Osteocyte (in vitro differentiated cells): ENCODE measurements around the gene SOX14. TPM values are rescaled to one million over a fixed set of nuclear protein-coding genes. Genes with fewer than 3 reads are reported as not detected.

Source experiments
- DNase-seq: peaks from one replicate; pipeline ENCODE4 v3.0.0; 2021; ENCODE audit warnings: mixed read lengths; ENCODE audit not compliant: unreplicated experiment; ENCODE audit errors: extremely low spot score
- H3K27ac Mint-ChIP-seq: one replicate; pipeline ENCODE4 v1.8.0; 2021; ENCODE audit warnings: mild to moderate bottlenecking, mixed read lengths; ENCODE audit not compliant: unreplicated experiment
- H3K27me3 Mint-ChIP-seq: one replicate; pipeline ENCODE4 v1.8.0; 2021; ENCODE audit warnings: mixed read lengths; ENCODE audit not compliant: unreplicated experiment
- H3K36me3 Mint-ChIP-seq: one replicate; pipeline ENCODE4 v1.8.0; 2021; ENCODE audit warnings: mixed read lengths; ENCODE audit not compliant: unreplicated experiment
- H3K4me1 Mint-ChIP-seq: one replicate; pipeline ENCODE4 v1.8.0; 2021; ENCODE audit warnings: mixed read lengths; ENCODE audit not compliant: unreplicated experiment
- H3K4me3 Mint-ChIP-seq: one replicate; pipeline ENCODE4 v1.8.0; 2021; ENCODE audit warnings: mild to moderate bottlenecking, moderate library complexity, mixed read lengths; ENCODE audit not compliant: unreplicated experiment
- H3K9me3 Mint-ChIP-seq: one replicate; pipeline ENCODE4 v1.8.0; 2021; ENCODE audit warnings: mixed read lengths; ENCODE audit not compliant: unreplicated experiment
- long read RNA-seq: library from polyadenylated mRNA; unstranded; transcript quantifications from one replicate; pipeline ENCODE4 v2.0.0, GENCODE V29; 2021
- total RNA-seq: library from RNA; stranded (reverse); gene quantifications from 2 replicates; pipeline ENCODE4 v1.2.1, GENCODE V29; 2021
- TF ChIP-seq, protein P1 (sequence below): fragments of 200-600 bp; sonication (generic); IDR thresholded peaks from 2 replicates; pipeline ENCODE4 v1.5.0; 2021; ENCODE audit warnings: antibody characterized with exemption, mild to moderate bottlenecking, moderate library complexity

SOX14 gene
- not detected in 2 replicates for total RNA-seq
- long read RNA-seq = 0 reads

DNA sequence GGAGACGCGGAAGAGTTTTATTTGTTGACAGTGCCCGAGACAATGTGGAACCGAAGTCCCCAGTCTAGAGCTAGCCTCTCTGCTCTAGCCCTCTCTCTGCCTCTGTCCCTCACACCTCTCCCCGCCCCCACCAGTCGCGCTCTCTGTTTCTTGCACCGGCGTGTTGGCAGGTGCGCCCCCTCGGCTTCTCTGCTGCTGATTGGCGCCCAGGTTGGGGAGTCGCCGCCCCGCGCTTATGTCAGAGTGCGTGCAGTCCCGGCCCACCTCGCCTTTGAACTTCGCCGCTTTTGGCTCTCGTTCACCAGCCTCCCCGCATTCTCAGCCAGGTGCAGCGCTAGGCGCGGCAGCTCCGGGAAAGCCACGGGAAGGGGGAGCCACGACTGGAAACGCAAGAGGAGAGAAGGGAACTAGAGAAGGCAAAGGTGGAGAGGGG, at the start of gene SOX14:
Gene SOX14, plus strand, starts transcription at position 315 of the 433 bp plus-strand sequence. CDS start 470 bp downstream, outside the sequence.
- H3K36me3 Mint-ChIP-seq = no peaks in the 10 kb centered on the region
- TF ChIP-seq, protein P1, sequence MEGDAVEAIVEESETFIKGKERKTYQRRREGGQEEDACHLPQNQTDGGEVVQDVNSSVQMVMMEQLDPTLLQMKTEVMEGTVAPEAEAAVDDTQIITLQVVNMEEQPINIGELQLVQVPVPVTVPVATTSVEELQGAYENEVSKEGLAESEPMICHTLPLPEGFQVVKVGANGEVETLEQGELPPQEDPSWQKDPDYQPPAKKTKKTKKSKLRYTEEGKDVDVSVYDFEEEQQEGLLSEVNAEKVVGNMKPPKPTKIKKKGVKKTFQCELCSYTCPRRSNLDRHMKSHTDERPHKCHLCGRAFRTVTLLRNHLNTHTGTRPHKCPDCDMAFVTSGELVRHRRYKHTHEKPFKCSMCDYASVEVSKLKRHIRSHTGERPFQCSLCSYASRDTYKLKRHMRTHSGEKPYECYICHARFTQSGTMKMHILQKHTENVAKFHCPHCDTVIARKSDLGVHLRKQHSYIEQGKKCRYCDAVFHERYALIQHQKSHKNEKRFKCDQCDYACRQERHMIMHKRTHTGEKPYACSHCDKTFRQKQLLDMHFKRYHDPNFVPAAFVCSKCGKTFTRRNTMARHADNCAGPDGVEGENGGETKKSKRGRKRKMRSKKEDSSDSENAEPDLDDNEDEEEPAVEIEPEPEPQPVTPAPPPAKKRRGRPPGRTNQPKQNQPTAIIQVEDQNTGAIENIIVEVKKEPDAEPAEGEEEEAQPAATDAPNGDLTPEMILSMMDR = no peak
- peaks cover 32% of the 10 kb centered on the region for H3K4me1 Mint-ChIP-seq
- H3K4me3 Mint-ChIP-seq = peak within 1 kb of the TSS; percentile 44
- DNase-seq = no peak
- H3K9me3 Mint-ChIP-seq = no peaks in the 10 kb centered on the region
- no peak within 1 kb of the TSS for H3K27ac Mint-ChIP-seq
- peaks cover 87% of the 10 kb centered on the region for H3K27me3 Mint-ChIP-seq

DNA sequence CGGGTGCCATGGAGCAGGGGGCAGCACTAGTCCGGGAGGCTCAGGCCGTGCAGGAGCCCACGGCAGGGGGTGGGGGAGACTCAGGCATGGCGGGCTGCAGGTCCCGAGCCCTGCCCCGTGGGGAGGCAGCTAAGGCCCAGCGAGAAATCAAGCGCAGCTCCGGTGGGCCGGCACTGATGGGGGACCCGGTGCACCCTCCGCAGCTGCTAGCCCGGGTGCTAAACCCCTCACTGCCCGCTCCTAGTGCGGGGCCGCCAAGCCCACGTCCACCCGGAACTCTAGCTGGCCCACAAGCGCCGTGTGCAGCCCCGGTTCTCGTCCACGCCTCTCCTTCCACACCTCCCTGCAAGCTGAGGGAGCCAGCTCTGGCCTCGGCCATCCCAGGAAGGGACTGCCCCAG, 49.6 kb upstream of the SOX14 start:
- no peak for DNase-seq
- TF ChIP-seq, protein P1 = no peak
- H3K36me3 Mint-ChIP-seq = no peaks in the 10 kb centered on the region
- H3K4me1 Mint-ChIP-seq = no peaks in the 10 kb centered on the region
- peaks cover 34% of the 10 kb centered on the region for H3K9me3 Mint-ChIP-seq
- no peak overlapping the region for H3K4me3 Mint-ChIP-seq
- H3K27ac Mint-ChIP-seq = no peak overlapping the region
- H3K27me3 Mint-ChIP-seq = no peaks in the 10 kb centered on the region

DNA sequence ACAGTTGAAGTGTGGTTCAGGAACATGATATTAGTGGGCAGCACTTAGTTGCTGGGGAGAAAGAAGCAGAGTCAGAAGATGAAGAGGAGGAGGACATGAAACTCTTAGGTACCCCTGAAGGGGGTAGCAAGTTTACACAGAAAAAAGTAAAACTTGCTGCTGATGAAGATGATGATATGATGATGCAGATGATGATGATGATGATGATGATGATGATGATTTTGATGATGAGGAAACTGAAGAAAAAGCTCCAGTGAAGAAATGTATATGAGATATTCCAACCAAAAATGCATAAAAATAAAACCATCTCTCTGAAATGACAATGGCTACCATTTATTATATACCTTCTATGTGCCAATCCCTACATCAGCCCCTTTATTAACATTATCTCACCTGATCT, 39.9 kb upstream of the SOX14 start:
- Mint-ChIP-seq H3K9me3 (peaks cover 15% of the 10 kb centered on the region), H3K4me3 (no peak overlapping the region), H3K4me1 (no peaks in the 10 kb centered on the region), H3K27me3 (no peaks in the 10 kb centered on the region), H3K27ac (no peak overlapping the region), H3K36me3 (no peaks in the 10 kb centered on the region)
- DNase-seq = no peak
- TF ChIP-seq, protein P1 = no peak

DNA sequence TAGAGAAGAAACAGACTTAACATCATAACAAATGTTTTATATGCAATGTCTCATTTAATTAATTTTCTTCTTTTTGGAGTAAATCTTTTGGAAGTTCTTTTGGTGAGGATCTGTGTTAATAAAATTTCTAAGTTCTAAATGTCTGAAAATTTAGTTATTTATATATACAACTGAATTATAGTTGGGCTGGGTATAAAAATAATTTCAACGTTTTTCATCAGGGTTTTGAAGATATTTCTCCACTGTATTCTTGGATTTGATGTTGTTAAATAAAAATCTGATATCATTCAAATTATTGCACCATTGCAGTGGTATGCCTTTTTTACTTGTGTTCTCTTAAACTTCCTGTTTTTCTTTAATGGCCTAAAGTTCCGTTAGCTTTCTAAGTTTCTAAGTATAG, 26.9 kb upstream of the SOX14 start:
- Mint-ChIP-seq H3K9me3 (peaks cover 20% of the 10 kb centered on the region), H3K4me3 (no peak overlapping the region), H3K27me3 (no peaks in the 10 kb centered on the region), H3K36me3 (no peaks in the 10 kb centered on the region), H3K4me1 (no peaks in the 10 kb centered on the region), H3K27ac (no peak overlapping the region)
- no peak for DNase-seq
- TF ChIP-seq, protein P1 = no peak

DNA sequence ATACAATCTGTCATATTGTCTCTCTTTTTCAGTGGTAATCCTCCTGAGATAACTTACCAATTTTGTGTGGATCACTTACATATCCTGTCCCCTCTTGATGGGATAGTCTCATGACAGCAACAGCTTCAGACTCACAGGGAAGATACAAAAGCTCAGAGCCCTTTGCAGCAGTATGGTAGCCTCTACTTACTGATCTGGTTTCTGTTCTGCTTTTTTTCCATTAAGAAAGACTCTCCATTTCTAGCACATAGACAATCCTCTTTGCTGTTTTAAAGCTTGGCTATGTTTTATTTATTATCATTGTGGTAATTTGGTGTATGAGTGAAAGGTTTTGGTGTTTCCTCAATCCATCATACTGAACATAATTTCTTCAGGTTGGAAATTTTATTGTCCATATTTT, 25.4 kb upstream of the SOX14 start:
- H3K9me3 Mint-ChIP-seq = peaks cover 20% of the 10 kb centered on the region
- TF ChIP-seq, protein P1 = no peak
- DNase-seq = no peak
- H3K27ac Mint-ChIP-seq = no peak overlapping the region
- no peak overlapping the region for H3K4me3 Mint-ChIP-seq
- no peaks in the 10 kb centered on the region for H3K27me3 Mint-ChIP-seq
- no peaks in the 10 kb centered on the region for H3K36me3 Mint-ChIP-seq
- H3K4me1 Mint-ChIP-seq = no peaks in the 10 kb centered on the region
